Muscle of back (tissue), 13 donors: ENCODE measurements around the gene ALPI. TPM values are rescaled to one million over a fixed set of nuclear protein-coding genes. Genes with fewer than 3 reads are reported as not detected.
A peak's percentile ranks its signal among the peaks of the same experiment; 100 is the strongest.
"Not testable (repeated sequence)": the region's sequence is repeated elsewhere in the genome, so short reads cannot be mapped to it uniquely, and the experiment has no call there.

Experiments
- DNase-seq, 3 donors: peaks; one replicate each; pipeline versions ENCODE4 v3.0.0 to v3.0.0-alpha.2; 2013
- long read RNA-seq, 9 donors: transcript quantifications; one replicate each; lab custom pipeline, GENCODE V29; 2026
- polyA plus RNA-seq, 10 donors: library from polyadenylated mRNA; unstranded; fragments of 120-200 nt; gene quantifications; one replicate each; pipeline ENCODE4 v1.2.1, GENCODE V29; 2013; ENCODE audit not compliant: insufficient read length in 10 of 10

The ALPI gene
- polyA plus RNA-seq = not detected
- long read RNA-seq, donor 1 = 0 reads
- long read RNA-seq, donor 2 = 0 reads
- long read RNA-seq, donor 3 = 0 reads
- long read RNA-seq, donor 4 = 0 reads
- long read RNA-seq, donor 5 = 0 reads
- long read RNA-seq, donor 6 = 0 reads
- long read RNA-seq, donor 7 = 0 reads
- long read RNA-seq, donor 8 = 0 reads
- long read RNA-seq, donor 9 = 0 reads

DNA sequence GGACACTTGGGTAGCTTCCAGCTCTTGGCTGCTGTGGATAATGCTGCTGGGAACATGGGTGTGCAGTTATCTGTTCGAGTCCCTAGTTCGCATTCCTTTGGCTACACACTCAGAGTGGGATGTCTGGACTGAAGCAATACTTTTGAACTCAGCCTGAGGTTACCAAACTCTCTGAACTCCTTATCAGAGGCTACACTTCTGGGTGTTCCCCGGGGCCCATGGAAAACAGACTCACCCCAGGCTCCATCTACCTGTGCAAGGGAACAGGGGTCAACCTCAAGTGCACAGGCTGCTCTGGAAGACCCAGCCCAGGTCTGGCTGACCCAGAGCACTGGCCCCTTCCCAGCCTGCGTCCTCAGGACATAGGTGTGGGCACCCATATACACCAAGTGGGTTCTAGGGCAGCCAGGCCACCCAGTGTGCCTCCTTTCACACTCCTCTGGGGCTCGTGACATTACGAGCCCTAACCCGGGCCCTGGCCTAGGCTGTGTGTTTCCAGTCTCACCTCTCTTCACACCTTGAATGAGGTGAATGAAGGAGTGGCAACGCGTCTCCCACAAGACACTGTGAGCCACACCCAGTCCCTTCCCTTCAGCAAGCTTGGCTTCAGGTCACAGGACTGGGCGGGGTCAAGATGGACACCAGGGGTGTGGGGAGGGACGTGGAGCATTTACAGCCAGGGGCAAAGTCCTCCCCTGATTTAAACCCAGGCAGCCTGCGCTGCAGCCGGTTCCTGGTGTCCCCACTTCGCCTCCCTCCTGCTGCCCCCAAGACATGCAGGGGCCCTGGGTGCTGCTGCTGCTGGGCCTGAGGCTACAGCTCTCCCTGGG lies at the start of gene ALPI:
Gene ALPI (plus strand): TSS at position 728 of the 830 bp plus-strand sequence. CDS start 47 bp downstream, at position 775.
- no peak for DNase-seq

DNA sequence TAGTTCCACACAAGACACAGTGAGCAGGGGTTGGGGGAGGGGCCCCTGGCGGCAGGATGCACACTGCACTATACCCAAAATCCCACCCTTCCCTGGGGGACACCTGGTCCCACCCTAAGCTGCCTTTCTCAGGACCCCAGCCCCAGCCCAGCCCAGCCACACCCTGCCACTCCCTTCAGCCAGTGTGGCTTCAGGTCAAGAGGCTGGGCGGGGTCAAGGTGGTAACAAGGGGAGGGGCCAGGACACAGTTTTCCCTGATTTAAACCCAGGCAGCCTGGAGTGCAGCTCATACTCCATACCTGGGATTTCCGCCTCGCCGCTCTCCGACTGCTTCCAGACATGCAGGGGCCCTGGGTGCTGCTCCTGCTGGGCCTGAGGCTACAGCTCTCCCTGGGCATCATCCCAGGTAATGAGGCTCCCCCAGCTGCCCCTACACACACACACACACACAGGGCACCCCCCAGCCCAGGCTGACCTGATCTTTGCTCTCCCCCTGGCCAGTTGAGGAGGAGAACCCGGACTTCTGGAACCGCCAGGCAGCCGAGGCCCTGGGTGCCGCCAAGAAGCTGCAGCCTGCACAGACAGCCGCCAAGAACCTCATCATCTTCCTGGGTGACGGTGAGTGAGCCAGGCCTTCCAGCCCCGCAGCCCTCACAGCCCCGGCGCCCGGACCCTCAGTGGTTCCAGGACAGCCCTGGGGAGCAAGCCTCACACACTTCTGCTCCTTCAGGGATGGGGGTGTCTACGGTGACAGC lies 49.2 kb upstream of the ALPI start, which contains the start of gene ALPG:
Gene ALPG (plus strand): TSS at position 289 of the 755 bp plus-strand sequence. CDS start 51 bp downstream, at position 340.
- no peak for DNase-seq

DNA sequence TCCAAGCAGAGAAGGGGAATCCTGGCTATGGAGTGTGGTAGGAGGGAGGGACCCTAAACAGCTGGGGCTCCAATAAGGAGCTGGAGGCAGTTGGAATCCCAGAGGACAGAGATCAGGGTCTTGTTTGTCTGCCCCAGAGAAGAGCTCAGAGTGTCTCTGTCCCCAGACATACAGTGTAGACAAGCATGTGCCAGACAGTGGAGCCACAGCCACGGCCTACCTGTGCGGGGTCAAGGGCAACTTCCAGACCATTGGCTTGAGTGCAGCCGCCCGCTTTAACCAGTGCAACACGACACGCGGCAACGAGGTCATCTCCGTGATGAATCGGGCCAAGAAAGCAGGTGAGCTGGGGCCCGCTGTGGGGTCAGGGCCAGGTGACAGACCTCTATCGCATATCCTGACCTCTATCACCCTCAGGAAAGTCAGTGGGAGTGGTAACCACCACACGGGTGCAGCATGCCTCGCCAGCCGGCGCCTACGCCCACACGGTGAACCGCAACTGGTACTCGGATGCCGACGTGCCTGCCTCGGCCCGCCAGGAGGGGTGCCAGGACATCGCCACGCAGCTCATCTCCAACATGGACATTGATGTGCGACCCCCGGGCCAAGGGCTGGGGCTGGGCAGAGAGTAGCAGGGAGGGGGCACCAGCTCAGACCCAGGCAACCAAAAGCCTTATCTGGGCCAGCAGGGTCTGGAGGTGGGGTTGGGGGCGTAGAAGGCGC lies 48.4 kb upstream of the ALPI start:
- DNase-seq = not testable (repeated sequence)

DNA sequence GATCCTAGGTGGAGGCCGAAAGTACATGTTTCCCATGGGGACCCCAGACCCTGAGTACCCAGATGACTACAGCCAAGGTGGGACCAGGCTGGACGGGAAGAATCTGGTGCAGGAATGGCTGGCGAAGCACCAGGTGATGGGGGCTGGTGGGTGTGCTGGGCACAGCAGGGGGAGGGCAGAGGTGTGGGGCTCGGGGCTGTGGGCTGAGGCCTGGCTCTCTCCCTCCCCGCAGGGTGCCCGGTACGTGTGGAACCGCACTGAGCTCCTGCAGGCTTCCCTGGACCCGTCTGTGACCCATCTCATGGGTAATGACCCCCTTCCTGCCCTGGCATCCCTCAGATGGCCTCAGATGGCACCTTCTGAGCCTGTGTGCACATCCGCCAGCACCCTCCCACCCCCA lies 47.7 kb upstream of the ALPI start:
- not testable (repeated sequence) for DNase-seq

DNA sequence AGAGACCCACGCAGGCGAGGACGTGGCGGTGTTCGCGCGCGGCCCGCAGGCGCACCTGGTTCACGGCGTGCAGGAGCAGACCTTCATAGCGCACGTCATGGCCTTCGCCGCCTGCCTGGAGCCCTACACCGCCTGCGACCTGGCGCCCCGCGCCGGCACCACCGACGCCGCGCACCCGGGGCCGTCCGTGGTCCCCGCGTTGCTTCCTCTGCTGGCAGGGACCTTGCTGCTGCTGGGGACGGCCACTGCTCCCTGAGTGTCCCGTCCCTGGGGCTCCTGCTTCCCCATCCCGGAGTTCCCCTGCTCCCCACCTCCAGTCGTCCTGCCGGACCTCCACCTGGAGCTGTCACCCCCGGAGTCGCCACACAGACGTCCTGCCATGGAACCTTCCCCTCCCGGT lies 46.3 kb upstream of the ALPI start:
- DNase-seq = not testable (repeated sequence)

DNA sequence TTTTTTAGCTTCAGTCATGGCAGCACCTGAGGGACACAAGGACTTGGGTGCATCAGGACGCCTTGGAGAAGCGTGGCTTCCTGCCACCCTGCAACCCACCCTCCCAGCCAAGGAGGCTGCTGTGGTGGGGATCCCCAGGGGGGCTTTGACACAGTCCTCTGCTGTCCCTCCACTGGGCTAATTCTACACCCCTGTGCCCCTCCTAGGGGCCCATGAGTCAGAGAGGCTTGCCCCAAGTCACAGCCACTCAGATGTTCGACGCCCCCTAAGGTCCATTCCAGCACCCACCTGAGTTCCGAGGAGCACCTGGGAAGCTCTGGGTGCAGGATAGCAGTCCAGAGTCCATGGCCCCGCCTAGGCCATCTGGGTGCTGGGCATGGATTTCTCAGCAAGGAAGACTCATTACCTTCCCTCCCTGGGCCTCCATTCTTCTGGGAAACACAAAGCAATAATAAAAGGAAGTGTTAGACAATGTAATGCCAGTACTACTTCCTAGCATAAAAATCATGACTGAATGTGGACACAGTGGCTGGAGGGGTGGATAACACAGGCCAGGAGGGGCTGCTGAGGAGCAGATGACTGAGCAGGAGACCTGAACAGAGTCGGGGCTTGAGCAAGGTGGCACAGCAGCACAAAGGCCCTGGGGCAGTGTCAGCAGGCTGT lies 45.6 kb upstream of the ALPI start:
- no peak for DNase-seq

DNA sequence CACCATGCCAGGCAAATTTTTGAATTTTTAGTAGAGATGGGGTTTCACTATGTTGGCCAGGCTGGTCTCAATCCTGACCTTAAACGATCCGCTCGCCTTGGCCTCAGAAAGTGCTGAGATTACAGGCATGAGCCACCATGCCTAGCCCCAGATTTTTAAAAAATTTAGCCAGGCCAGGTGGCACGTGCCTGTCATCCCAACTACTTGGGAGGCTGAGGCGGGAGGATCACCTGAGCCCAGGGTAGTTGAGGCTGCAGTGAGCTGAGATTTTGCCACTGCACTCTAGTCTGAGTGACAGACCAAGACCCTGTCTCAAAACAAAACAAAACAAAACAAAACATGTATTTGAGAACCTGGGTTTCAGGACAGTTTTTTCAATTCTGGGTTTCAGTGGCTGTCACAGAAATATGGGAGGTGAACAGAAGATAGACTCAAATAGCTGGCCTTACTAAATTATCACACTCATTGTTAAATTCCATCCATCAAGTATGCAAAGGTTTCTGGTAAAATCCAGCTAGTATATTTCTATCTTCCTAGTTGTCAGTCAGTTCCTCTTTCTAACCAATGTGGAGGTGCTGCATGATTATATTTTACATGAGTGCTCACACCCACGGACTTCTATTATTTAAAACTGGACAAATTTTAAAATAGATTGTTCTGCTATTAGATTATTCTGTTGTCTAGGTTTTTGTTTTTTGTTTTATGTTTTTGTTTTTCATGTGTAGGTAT lies 43.9 kb upstream of the ALPI start:
- DNase-seq = no peak

DNA sequence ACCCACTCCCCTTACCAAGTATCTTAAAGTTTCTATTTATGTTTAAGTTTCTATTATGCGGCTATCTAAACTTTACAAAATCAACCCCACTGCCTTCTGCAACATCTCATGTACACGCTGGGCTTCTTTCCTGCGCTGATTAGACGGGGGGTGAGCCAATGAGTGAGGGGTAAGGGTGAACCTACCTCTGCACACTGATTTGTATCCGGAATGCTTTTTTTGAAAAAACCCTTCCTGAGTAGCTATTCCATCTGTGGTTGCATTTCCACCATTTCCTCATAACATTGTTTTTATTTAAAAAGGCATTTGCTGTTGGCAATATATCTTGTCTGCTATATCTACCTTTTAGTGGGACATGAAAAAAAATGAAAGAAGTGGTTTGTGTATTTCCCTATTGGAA lies 43.0 kb upstream of the ALPI start:
- no peak for DNase-seq

DNA sequence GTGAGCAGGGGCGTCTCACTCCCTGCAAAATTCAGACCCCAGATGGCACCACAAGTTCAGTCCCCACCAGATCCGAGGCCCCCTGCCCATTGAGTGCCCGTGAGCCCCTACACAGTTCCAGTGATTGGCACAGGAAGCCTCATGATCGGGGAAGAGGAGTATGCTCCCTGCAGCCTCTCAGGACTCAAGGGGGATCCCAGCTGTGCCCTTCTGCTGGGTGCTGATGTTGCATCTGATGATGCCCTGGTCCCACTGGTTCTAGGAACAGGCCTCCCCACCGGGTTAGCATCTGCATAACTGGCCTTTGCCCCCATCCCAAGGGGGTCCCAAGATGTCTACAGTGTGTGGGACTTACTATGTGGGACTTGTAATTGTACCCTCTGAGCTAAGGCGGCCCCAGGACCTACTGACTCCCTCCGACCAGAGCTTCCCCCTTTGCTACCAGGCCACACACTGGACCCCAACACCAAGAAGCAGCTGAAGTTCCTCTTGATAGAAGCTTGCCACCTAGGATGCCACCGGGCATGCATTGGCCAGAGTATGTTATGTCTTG lies 40.7 kb upstream of the ALPI start:
- no peak for DNase-seq

DNA sequence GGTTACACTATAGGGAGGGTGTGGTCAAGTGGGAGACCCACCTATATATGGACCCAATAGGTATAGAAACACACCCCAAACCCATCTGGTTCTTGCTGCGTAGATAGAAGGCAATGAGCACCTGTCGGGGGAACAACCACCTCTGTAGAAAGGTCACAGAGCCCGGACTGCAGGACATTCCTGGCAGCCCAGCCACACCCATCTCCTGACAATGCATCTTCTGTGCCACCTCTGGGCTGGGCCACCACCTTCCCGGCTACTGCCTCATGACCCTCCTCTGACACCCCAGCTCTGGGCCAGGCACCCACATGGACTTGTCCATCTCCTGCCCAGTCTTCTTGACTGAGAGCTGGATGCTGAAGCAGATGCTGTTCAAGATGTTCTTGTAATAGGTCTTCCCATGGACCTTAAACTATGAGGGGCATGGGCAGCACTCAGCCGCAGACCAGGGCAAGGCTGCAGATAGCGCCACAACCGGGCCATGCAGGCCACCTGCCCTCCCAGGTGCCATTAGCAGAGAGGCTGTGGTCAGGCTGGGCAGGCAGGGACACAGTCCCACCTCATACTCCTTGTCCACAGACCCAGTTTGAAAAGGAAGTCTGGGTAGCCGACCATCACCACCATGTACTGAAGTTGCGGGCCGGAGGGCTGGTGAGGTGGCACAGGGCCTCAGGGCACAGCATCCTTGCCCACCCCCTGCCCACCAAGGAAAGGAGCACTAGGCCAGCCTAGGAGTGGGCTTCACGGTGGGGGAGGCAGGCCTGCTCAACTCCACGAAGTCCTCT lies 40.0 kb upstream of the ALPI start:
- DNase-seq = no peak

DNA sequence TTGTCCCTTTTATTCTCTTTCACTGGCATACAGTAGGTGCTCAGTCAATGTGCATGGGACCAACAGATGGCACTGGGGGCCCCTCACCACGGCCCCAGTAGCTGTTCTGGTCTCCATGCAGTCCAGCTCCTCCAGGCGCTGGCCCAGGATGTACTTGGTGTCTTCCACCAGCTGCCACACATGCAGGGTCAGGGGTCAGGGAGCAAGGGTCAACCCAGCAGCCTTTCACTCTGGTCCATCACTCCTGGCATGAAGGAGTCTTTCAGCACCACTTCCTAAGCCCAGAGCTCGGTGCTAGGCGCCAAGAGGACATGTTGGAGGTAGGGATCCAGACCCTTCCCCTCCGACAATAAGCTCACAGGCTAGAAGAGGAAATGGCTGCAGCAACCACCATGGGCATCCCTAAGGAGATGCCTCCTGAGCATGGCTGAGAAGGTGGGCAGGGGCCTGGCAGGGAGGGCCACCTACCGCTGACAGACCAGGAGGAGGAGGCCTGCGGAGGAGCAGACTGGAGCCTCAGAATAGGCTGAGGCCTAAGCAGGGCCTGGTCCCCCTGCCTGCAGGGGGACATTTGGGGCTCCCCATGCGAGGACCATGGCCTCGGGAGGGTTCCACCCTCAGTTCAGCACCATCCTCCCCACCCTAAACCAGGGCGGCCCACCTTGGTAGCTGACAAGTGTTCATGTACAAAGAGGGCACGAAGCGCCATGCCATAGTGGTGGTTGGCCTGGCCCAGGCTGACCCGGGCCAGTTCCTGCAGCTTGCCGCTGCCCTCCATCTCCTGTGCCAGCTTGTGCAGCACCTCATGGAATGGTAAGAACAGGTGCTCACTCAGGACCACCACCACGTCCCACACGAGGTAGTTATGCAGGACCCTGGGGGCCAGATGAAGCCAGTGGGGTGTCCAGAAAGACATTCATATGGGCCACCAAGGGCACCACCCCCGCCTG lies 39.2 kb upstream of the ALPI start:
- DNase-seq = no peak

DNA sequence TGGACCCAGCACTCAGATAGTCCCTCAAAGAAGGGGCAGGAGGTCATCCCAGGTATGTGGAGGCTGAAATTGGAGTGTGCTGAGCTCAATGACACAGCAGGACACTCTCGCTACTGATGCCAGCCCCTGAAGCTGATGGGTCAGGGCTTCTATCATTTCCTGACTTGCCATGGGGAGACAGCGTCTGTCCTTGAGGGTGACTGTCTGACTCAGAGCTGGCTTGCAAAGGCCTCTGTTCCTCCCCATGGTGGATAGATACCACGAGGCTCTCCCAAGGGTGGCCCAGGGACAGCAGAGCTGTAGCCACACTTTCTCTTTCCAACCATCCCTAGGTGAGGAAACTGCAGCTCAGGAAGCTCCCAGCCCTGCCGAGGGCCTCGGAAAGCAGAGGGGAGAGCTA lies 38.5 kb upstream of the ALPI start:
- DNase-seq = no peak

DNA sequence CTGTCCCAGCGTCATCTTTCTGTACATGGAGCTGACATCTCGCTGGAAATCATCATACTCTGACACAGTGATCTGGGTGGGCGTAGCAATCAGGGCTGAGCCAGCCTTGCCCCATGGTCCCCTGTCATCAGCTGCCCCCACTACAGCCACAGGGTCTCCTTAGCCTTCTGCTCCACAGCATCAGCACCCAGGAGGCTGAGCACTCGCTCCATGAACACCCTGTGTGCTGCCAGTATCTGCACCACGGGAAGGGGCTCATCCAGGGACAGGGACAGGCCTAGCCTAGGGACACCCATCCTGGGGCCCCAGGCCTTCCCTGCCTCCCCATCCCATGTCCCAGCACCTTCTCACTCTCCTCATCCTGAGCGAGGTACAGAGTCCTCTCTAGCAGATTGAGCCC lies 37.9 kb upstream of the ALPI start:
- DNase-seq = no peak

DNA sequence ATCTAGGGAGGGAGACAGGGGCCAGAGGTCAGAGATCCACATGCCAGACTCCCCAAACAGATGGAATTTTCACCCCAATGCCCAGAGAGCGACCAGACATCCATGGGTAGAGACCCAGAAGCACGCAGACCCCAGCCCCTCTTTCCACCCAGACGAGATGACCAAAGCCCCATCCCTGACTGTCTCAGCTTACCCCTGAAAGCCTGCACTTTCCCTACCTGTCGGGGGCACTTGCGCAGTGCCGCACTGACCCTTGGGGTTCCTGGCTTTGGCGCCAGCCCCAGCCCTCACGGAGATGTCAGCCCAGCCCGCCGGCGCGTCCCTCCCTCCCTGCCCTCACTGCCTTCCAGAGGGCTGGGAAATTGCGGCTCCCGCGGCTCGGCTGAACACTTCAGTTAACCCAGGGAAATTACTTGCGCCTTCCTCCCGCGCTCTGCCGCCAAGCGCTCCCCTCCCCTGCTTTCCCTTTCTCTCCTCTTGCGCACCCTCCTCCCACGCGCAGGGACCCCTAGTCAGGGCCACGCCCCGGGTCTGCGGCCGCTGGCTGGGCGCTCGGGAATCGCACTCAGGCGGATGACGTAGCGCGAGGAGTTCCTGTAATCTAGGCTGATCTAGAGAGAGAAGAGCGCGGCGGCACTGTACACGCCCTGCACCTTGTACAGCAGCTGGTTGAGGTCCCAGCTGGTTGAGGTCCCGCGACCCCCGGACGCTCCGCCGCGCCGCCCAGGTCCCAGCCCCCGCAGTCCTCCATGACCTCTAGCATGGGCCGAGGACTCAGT lies 37.3 kb upstream of the ALPI start:
- peak in 1 of 3 donors; percentile 55 for DNase-seq

DNA sequence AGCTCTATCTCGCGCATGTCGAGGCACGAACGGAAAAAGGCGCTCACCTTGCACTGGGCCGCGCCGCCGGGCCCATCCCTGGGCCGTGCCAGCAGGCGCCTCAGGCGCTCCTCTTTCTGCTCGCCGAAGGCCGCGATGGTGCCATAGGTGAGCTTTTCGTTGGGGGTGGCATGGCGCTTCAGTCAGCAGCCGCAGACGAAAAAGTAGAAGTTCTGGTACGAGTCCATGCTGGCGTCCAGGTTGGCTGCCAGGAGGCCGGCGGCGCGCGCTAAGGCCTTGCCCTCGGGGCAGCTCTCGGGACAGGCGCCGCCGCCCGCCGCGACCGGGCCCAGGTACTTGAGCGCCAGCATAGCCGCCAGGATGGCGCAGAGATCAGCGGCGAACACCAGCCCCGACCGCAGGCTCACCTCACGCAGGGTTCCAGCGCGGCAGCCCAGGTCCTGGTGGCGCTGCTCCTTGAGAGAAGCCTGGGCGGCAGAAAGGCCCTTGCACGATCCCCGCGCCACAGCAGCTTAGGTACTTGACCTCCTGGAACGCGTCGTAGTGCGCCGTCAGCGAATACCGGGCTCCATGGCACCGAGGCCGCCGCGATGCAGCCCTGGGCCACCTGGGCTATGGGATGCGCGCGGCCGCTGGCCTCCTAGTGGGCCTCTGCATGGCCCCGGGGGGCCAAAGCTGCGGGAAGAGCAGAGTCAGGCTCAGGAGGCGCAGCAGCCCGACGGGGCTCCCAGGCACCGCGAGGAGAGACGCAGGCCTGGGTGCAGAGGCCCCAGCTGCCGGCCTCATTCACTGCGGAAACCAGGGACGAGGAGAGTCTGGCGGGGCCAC lies 36.5 kb upstream of the ALPI start:
- DNase-seq = peak in 1 of 3 donors; percentile 29

DNA sequence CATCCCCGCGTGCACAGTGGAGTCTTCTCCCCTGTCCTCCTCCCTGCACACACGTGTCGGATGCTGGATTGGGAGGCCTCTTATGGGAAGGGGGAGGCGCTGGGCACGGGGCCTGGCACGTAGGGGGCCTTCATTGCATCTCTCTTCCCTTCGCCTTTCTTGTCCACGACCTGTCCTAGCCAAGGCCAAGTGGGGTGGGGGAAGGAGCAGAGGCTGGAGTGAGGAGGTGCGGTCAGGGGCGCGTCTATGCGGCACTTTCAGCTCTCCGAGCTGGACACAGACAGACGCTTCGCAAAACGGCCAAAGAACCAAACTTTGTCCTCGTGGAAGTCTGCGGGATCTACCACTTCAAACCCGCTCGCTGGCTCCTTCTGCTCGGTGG lies 35.9 kb upstream of the ALPI start:
- DNase-seq = no peak
